CD4-positive, alpha-beta T cell (primary cell): ENCODE data around the gene MEGF9. TPM values are rescaled to one million over a fixed set of nuclear protein-coding genes. Genes with fewer than 3 reads are reported as not detected.

ENCODE experiments used
- ATAC-seq: fragments of 200-7000 bp; cut with Tn5 transposase; one replicate; pipeline ENCODE4 v1.10.0; 2022; ENCODE audit warnings: mild to moderate bottlenecking; ENCODE audit not compliant: poor library complexity
- CTCF ChIA-PET: fragments of 350-600 bp; sonication (Branson Sonifier 250); formaldehyde crosslinking; loops from one replicate; lab custom pipeline; 2021; ENCODE audit warnings: antibody characterized with exemption, inconsistent platforms; lab: Charles Lee
- POLR2A ChIA-PET: fragments of 350-600 bp; sonication (Branson Sonifier 250); formaldehyde crosslinking; loops from one replicate; lab custom pipeline; 2021; ENCODE audit warnings: antibody characterized with exemption, inconsistent platforms; lab: Charles Lee
- DNase-seq, 14 experiments: peaks; one replicate each; pipeline ENCODE4 v3.0.0-alpha.2; 2013 to 2020; ENCODE audit warnings: mixed read lengths in 2 of 14
- H3K27ac ChIP-seq, 2 donors: one replicate each; pipeline versions ENCODE4 v1.5.1 to v1.7.0; 2013; ENCODE audit warnings: low read length in 2 of 2, low read depth in 1 of 2, mild to moderate bottlenecking in 1 of 2
- H3K27me3 ChIP-seq, 2 experiments: 1 replicate in 1 of 2; 2 replicates in 1 of 2; pipeline versions ENCODE4 v1.6.1 to v1.7.0; 2013; ENCODE audit warnings: low read length in 2 of 2, control low read depth in 1 of 2, mild to moderate bottlenecking in 1 of 2, moderate library complexity in 1 of 2; ENCODE audit not compliant: insufficient read depth in 2 of 2, control insufficient read depth in 1 of 2
- H3K36me3 ChIP-seq: one replicate; pipeline ENCODE4 v1.6.1; 2013; ENCODE audit warnings: low read length, control low read depth; ENCODE audit not compliant: insufficient read depth
- H3K4me1 ChIP-seq: one replicate; pipeline ENCODE4 v1.6.1; 2013; ENCODE audit warnings: low read length, control low read depth; ENCODE audit not compliant: insufficient read depth
- H3K4me3 ChIP-seq: one replicate; pipeline ENCODE4 v1.5.1; 2013; ENCODE audit warnings: mild to moderate bottlenecking, low read length, moderate library complexity
- H3K9me3 ChIP-seq, 2 experiments: 1 replicate in 1 of 2; 2 replicates in 1 of 2; pipeline versions ENCODE4 v1.6.1 to v1.7.0; 2013; ENCODE audit warnings: low read length in 2 of 2, mild to moderate bottlenecking in 2 of 2, control low read depth in 1 of 2, moderate library complexity in 1 of 2; ENCODE audit not compliant: control insufficient read depth in 1 of 2, insufficient read depth in 1 of 2
- H3K27ac Mint-ChIP-seq: one replicate; pipeline ENCODE4 v1.8.0; 2020; ENCODE audit warnings: mixed read lengths
- H3K27me3 Mint-ChIP-seq: one replicate; pipeline ENCODE4 v1.8.0; 2021; ENCODE audit warnings: mixed read lengths
- H3K36me3 Mint-ChIP-seq: one replicate; pipeline ENCODE4 v1.8.0; 2021; ENCODE audit warnings: low read depth, mixed read lengths
- H3K4me1 Mint-ChIP-seq: one replicate; pipeline ENCODE4 v1.8.0; 2021; ENCODE audit warnings: low read depth, mixed read lengths
- H3K4me3 Mint-ChIP-seq: one replicate; pipeline ENCODE4 v1.8.0; 2020; ENCODE audit warnings: mild to moderate bottlenecking, mixed read lengths
- H3K9me3 Mint-ChIP-seq: one replicate; pipeline ENCODE4 v1.8.0; 2020; ENCODE audit warnings: mixed read lengths
- intact Hi-C, 2 experiments: fragments of 100-400 bp; cut with DNase I in 1 of 2; cut with micrococcal nuclease in 1 of 2; formaldehyde crosslinking; loops; one replicate each; pipeline versions ENCODE4 v1.15.1 to v1.9.0; 2023 to 2025; cut with DNase I, micrococcal nuclease
- total RNA-seq, 174 experiments: library from RNA in 2 of 174; stranded (reverse) in 2 of 174; gene quantifications; one replicate each; pipeline ENCODE4 v1.2.3 and lab custom pipeline; 2021 to 2026
- TF ChIP-seq, protein P1 (sequence below): fragments of 200-600 bp; IDR thresholded peaks from one replicate; pipeline ENCODE4 v1.8.0; 2022; ENCODE audit warnings: antibody characterized with exemption, mild to moderate bottlenecking

Gene MEGF9
- total RNA-seq, 2 experiments from 2014 or later: 4.0 to 4.5 TPM

DNA sequence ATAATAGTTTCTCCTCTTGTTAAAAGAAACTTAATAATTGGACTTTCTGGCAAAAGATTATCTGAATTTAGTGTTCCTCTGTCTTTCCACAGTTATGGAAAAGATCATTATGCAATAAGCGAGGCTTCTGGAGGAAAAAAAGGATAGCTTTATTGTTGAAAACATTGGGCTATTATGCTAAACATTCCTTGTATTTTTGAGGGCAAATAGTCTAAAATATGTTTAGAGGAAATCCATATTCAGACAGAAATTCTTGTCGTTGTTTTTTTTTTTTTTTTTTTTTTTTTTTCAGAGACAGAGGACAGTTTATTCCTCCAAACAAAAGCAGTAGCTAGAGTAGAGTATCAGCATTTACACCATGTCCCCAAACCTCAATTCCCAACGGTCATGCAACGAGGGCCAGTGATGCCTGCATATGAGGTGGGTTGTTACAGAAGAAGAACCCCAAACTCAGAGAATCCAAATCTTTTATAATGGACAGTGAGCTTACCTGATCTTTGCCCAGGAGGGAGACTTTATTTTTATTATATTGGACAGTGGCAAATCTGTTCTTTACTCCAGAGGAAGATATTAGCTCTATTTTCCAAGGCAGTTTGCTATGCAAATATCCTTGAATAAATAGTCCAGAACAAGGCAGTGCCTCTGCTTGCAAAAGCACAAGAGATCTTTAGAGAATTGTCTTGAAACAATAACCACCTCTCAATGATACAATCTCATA, 85.9 kb downstream of the MEGF9 start:
- no peaks in the 10 kb centered on the region for H3K36me3 ChIP-seq
- ChIA-PET CTCF (interaction anchor here (1.4 kb wide), 1 partner anchor 8 kb away, joined by 9 read pairs; no protein-coding TSS in a partner anchor), POLR2A (no interaction called here)
- H3K27ac ChIP-seq: no peak overlapping the region
- H3K27me3 Mint-ChIP-seq: no peaks in the 10 kb centered on the region
- intact Hi-C loops: no loop called here
- ATAC-seq (no peak), DNase-seq (no peak)
- no peak overlapping the region for H3K4me3 ChIP-seq
- no peaks in the 10 kb centered on the region for H3K4me1 ChIP-seq
- no peaks in the 10 kb centered on the region for H3K27me3 ChIP-seq
- H3K27ac Mint-ChIP-seq: no peak overlapping the region
- TF ChIP-seq, protein P1, sequence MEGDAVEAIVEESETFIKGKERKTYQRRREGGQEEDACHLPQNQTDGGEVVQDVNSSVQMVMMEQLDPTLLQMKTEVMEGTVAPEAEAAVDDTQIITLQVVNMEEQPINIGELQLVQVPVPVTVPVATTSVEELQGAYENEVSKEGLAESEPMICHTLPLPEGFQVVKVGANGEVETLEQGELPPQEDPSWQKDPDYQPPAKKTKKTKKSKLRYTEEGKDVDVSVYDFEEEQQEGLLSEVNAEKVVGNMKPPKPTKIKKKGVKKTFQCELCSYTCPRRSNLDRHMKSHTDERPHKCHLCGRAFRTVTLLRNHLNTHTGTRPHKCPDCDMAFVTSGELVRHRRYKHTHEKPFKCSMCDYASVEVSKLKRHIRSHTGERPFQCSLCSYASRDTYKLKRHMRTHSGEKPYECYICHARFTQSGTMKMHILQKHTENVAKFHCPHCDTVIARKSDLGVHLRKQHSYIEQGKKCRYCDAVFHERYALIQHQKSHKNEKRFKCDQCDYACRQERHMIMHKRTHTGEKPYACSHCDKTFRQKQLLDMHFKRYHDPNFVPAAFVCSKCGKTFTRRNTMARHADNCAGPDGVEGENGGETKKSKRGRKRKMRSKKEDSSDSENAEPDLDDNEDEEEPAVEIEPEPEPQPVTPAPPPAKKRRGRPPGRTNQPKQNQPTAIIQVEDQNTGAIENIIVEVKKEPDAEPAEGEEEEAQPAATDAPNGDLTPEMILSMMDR: no peak
- no peaks in the 10 kb centered on the region for H3K9me3 Mint-ChIP-seq
- no peak overlapping the region for H3K4me3 Mint-ChIP-seq
- H3K36me3 Mint-ChIP-seq: no peaks in the 10 kb centered on the region
- H3K9me3 ChIP-seq: no peaks in the 10 kb centered on the region
- H3K4me1 Mint-ChIP-seq: no peaks in the 10 kb centered on the region

DNA sequence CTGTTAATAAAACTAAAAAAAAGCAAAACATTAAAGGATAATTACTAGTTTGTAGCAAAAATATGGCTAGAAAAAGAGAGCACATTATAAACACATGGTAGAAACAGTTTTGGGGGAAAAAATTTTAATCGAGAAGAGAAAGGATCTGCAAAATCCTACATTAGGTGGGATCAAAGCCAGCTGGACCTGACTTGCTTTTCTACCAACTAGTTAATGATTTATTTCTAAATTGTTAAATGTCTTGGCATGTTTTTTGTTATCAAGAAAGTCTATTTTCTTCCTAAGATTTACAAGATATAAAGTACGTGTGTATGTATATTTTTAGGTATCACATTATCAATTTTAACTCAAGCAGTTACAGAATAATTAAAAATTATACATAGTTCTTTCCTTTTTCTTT, 87.2 kb downstream of the MEGF9 start:
- no peaks in the 10 kb centered on the region for H3K4me1 ChIP-seq
- no peaks in the 10 kb centered on the region for H3K27me3 Mint-ChIP-seq
- TF ChIP-seq, protein P1: no peak
- POLR2A ChIA-PET: no interaction called here
- no peaks in the 10 kb centered on the region for H3K9me3 ChIP-seq
- no peak overlapping the region for H3K4me3 ChIP-seq
- ATAC-seq (no peak), DNase-seq (no peak)
- H3K9me3 Mint-ChIP-seq: no peaks in the 10 kb centered on the region
- H3K36me3 Mint-ChIP-seq: no peaks in the 10 kb centered on the region
- peaks cover 1% of the 10 kb centered on the region for H3K36me3 ChIP-seq
- H3K27ac ChIP-seq: no peak overlapping the region
- intact Hi-C loops: no loop called here
- H3K4me3 Mint-ChIP-seq: no peak overlapping the region
- H3K27me3 ChIP-seq: no peaks in the 10 kb centered on the region
- no peak overlapping the region for H3K27ac Mint-ChIP-seq
- CTCF ChIA-PET: no interaction called here
- H3K4me1 Mint-ChIP-seq: no peaks in the 10 kb centered on the region

- no peak overlapping the region for H3K27ac Mint-ChIP-seq
These were observed 87.8 kb downstream of the MEGF9 start for GRCh38 chr9:120626512-120626911.

More at GRCh38 chr9:120626512-120626911, 87.8 kb downstream of the MEGF9 start:
- no peak overlapping the region for H3K27ac ChIP-seq
- intact Hi-C loops: no loop called here
- DNase-seq (no peak), ATAC-seq (no peak)
- no peaks in the 10 kb centered on the region for H3K9me3 ChIP-seq
- ChIA-PET CTCF (no interaction called here), POLR2A (no interaction called here)
- H3K36me3 ChIP-seq: peaks cover 6% of the 10 kb centered on the region
- Mint-ChIP-seq H3K36me3 (no peaks in the 10 kb centered on the region), H3K9me3 (no peaks in the 10 kb centered on the region), H3K4me1 (no peaks in the 10 kb centered on the region), H3K27me3 (no peaks in the 10 kb centered on the region), H3K4me3 (no peak overlapping the region)
- H3K4me1 ChIP-seq: no peaks in the 10 kb centered on the region
- no peak overlapping the region for H3K4me3 ChIP-seq
- TF ChIP-seq, protein P1: no peak
- H3K27me3 ChIP-seq: no peaks in the 10 kb centered on the region
